ENCODE results near the gene STIM2.

Gene STIM2

GRCh38 chr4:26907731-26908599 lies 47.3 kb downstream of the STIM2 start:
- DNase-seq, result no peak

- no peak for DNase-seq
These were observed 48.7 kb downstream of the STIM2 start for GRCh38 chr4:26909369-26909768.

GRCh38 chr4:26911254-26911653 lies 50.6 kb downstream of the STIM2 start:
- no peak for DNase-seq

GRCh38 chr4:26912069-26912468 lies 51.4 kb downstream of the STIM2 start:
- DNase-seq, result no peak

GRCh38 chr4:26912810-26913209 lies 52.2 kb downstream of the STIM2 start:
- DNase-seq, result no peak

GRCh38 chr4:26916195-26916594 lies 55.6 kb downstream of the STIM2 start:
- DNase-seq, result no peak

GRCh38 chr4:26930964-26931363 lies 70.3 kb downstream of the STIM2 start:
- DNase-seq, result no peak

GRCh38 chr4:26931451-26931850 lies 70.8 kb downstream of the STIM2 start:
- DNase-seq, result no peak

- DNase-seq, result no peak
These were observed 71.3 kb downstream of the STIM2 start for GRCh38 chr4:26931966-26932365.

- no peak for DNase-seq
These were observed 74.8 kb downstream of the STIM2 start for GRCh38 chr4:26935397-26935796.

- DNase-seq, result peak; percentile 9
These were observed 75.8 kb downstream of the STIM2 start for GRCh38 chr4:26936284-26937065.

- no peak for DNase-seq
These were observed 76.5 kb downstream of the STIM2 start for GRCh38 chr4:26937139-26937538.

- no peak for DNase-seq
These were observed 76.9 kb downstream of the STIM2 start for GRCh38 chr4:26937567-26937966.

GRCh38 chr4:26938516-26938915 lies 77.9 kb downstream of the STIM2 start:
- DNase-seq, result no peak

- no peak for DNase-seq
These were observed 81.3 kb downstream of the STIM2 start for GRCh38 chr4:26941951-26942350.

- no peak for DNase-seq
These were observed 82.2 kb downstream of the STIM2 start for GRCh38 chr4:26942871-26943270.

GRCh38 chr4:26943391-26943790 lies 82.8 kb downstream of the STIM2 start:
- no peak for DNase-seq

GRCh38 chr4:26945794-26946193 lies 85.2 kb downstream of the STIM2 start:
- DNase-seq, result no peak

- DNase-seq, result no peak
These were observed 86.7 kb downstream of the STIM2 start for GRCh38 chr4:26947318-26947717.

GRCh38 chr4:26950446-26950845 lies 89.8 kb downstream of the STIM2 start:
- DNase-seq, result no peak

- no peak for DNase-seq
These were observed 92.2 kb downstream of the STIM2 start for GRCh38 chr4:26952891-26953290.

GRCh38 chr4:26953366-26953765 lies 92.7 kb downstream of the STIM2 start:
- DNase-seq, result no peak

- no peak for DNase-seq
These were observed 93.3 kb downstream of the STIM2 start for GRCh38 chr4:26953770-26954423.

- DNase-seq, result no peak
These were observed 94.6 kb downstream of the STIM2 start for GRCh38 chr4:26955241-26955640.

Measured in central memory CD4-positive, alpha-beta T cell (primary cell).